H9 (cell line): ENCODE data around the gene PCID2. TPM values are rescaled to one million over a fixed set of nuclear protein-coding genes. Genes with fewer than 3 reads are reported as not detected.

ENCODE experiments used
- DNase-seq: peaks from one replicate; pipeline ENCODE4 v3.0.0-alpha.2; 2017
- H2AFZ ChIP-seq: one replicate; pipeline ENCODE4 v1.6.1; 2013; ENCODE audit warnings: mild to moderate bottlenecking, low read length, control low read depth, moderate library complexity
- H2AK5ac ChIP-seq: 2 replicates; pipeline ENCODE4 v1.6.1; 2013; ENCODE audit warnings: low read length, control low read depth, mixed read lengths; ENCODE audit not compliant: insufficient read length
- H2BK120ac ChIP-seq: one replicate; pipeline ENCODE4 v1.6.1; 2013; ENCODE audit warnings: low read depth, mild to moderate bottlenecking, low read length, control low read depth, inconsistent platforms; ENCODE audit not compliant: poor library complexity, severe bottlenecking
- H2BK12ac ChIP-seq: 2 replicates; pipeline ENCODE4 v1.6.1; 2013; ENCODE audit warnings: low read length, control low read depth, mixed read lengths, low read depth; ENCODE audit not compliant: insufficient read length
- H2BK15ac ChIP-seq: 2 replicates; pipeline ENCODE4 v1.6.1; 2013; ENCODE audit warnings: low read depth, low read length, control low read depth
- H2BK20ac ChIP-seq: one replicate; pipeline ENCODE4 v1.6.1; 2013; ENCODE audit warnings: low read depth, mild to moderate bottlenecking, low read length, control low read depth, inconsistent platforms; ENCODE audit not compliant: poor library complexity, severe bottlenecking
- H2BK5ac ChIP-seq: 2 replicates; pipeline ENCODE4 v1.6.1; 2013; ENCODE audit warnings: low read length, control low read depth, mixed read lengths; ENCODE audit not compliant: insufficient read length
- H3K14ac ChIP-seq: 2 replicates; pipeline ENCODE4 v1.6.1; 2013; ENCODE audit warnings: low read length, control low read depth; ENCODE audit not compliant: insufficient read depth
- H3K18ac ChIP-seq: 2 replicates; pipeline ENCODE4 v1.6.1; 2013; ENCODE audit warnings: low read depth, mild to moderate bottlenecking, mixed read lengths, low read length, control low read depth; ENCODE audit not compliant: insufficient read length
- H3K23ac ChIP-seq: 2 replicates; pipeline ENCODE4 v1.6.1; 2013; ENCODE audit warnings: low read length, control low read depth, mixed read lengths, low read depth; ENCODE audit not compliant: insufficient read length
- H3K23me2 ChIP-seq: 2 replicates; pipeline ENCODE4 v1.6.1; 2013; ENCODE audit warnings: low read depth, mild to moderate bottlenecking, mixed read lengths, low read length, control low read depth; ENCODE audit not compliant: insufficient read length, poor library complexity, severe bottlenecking
- H3K27ac ChIP-seq: 2 replicates; pipeline ENCODE4 v1.5.1; 2013; ENCODE audit warnings: low read length, control low read depth, mixed read lengths, low read depth; ENCODE audit not compliant: insufficient read length
- H3K27me3 ChIP-seq: 2 replicates; pipeline ENCODE4 v1.6.1; 2013; ENCODE audit warnings: low read length, control low read depth, inconsistent platforms; ENCODE audit not compliant: insufficient read depth
- H3K4ac ChIP-seq: 2 replicates; pipeline ENCODE4 v1.6.1; 2013; ENCODE audit warnings: low read depth, mild to moderate bottlenecking, control low read depth, inconsistent platforms, low read length, moderate library complexity
- H3K4me1 ChIP-seq: 2 replicates; pipeline ENCODE4 v1.6.1; 2013; ENCODE audit warnings: low read length, control low read depth, inconsistent platforms; ENCODE audit not compliant: insufficient read depth
- H3K4me2 ChIP-seq: 2 replicates; pipeline ENCODE4 v1.6.1; 2013; ENCODE audit warnings: low read length, control low read depth, mixed read lengths; ENCODE audit not compliant: insufficient read length, insufficient read depth
- H3K56ac ChIP-seq: 2 replicates; pipeline ENCODE4 v1.6.1; 2013; ENCODE audit warnings: low read depth, mild to moderate bottlenecking, mixed read lengths, low read length, control low read depth; ENCODE audit not compliant: insufficient read length
- H3K79me1 ChIP-seq: 2 replicates; pipeline ENCODE4 v1.6.1; 2013; ENCODE audit warnings: low read depth, mild to moderate bottlenecking, moderate library complexity, low read length, control low read depth, inconsistent platforms; ENCODE audit not compliant: insufficient read depth, poor library complexity, severe bottlenecking
- H3K79me2 ChIP-seq: 2 replicates; pipeline ENCODE4 v1.6.1; 2013; ENCODE audit warnings: low read length, control low read depth, inconsistent platforms; ENCODE audit not compliant: insufficient read depth
- H3K9ac ChIP-seq: 2 replicates; pipeline ENCODE4 v1.6.1; 2013; ENCODE audit warnings: low read length, control low read depth, mixed read lengths; ENCODE audit not compliant: insufficient read length; ENCODE audit errors: extremely low read depth
- H3K9me3 ChIP-seq: one replicate; pipeline ENCODE4 v1.6.1; 2013; ENCODE audit warnings: low read depth, low read length, inconsistent platforms; ENCODE audit not compliant: control insufficient read depth
- H3T11ph ChIP-seq: one replicate; pipeline ENCODE4 v1.6.1; 2013; ENCODE audit warnings: mild to moderate bottlenecking, low read length, control low read depth, inconsistent platforms
- H4K20me1 ChIP-seq: one replicate; pipeline ENCODE4 v1.6.1; 2013; ENCODE audit not compliant: control insufficient read depth, insufficient read length, insufficient read depth
- H4K5ac ChIP-seq: 2 replicates; pipeline ENCODE4 v1.6.1; 2013; ENCODE audit warnings: low read depth, mild to moderate bottlenecking, mixed read lengths, low read length, control low read depth; ENCODE audit not compliant: insufficient read length
- H4K8ac ChIP-seq: replicated peaks from 2 replicates; pipeline ENCODE4 v1.6.1; 2013; ENCODE audit warnings: low read length, control low read depth, mixed read lengths, low read depth; ENCODE audit not compliant: insufficient read length
- H4K91ac ChIP-seq: 2 replicates; pipeline ENCODE4 v1.6.1; 2013; ENCODE audit warnings: low read depth, mild to moderate bottlenecking, moderate library complexity, mixed read lengths, low read length, control low read depth; ENCODE audit not compliant: insufficient read length
- H3K27ac Mint-ChIP-seq, 3 experiments: 2 replicates in 2 of 3; 3 replicates in 1 of 3; pipeline ENCODE4 v1.8.0; 2020 to 2021; ENCODE audit warnings: mixed read lengths in 3 of 3, mild to moderate bottlenecking in 1 of 3, moderate library complexity in 1 of 3
- H3K27me3 Mint-ChIP-seq: 2 replicates; pipeline ENCODE4 v1.8.0; 2021; ENCODE audit warnings: low read depth, mild to moderate bottlenecking, moderate library complexity, mixed read lengths
- H3K36me3 Mint-ChIP-seq, 3 experiments: 2 replicates in 2 of 3; 3 replicates in 1 of 3; pipeline ENCODE4 v1.8.0; 2020 to 2021; ENCODE audit warnings: low read depth in 3 of 3, mixed read lengths in 3 of 3; ENCODE audit not compliant: insufficient read depth in 1 of 3
- H3K4me1 Mint-ChIP-seq, 2 experiments: 2 replicates each; pipeline ENCODE4 v1.8.0; 2020; ENCODE audit warnings: mixed read lengths in 2 of 2
- H3K4me3 Mint-ChIP-seq, 2 experiments: 2 replicates in 1 of 2; 3 replicates in 1 of 2; pipeline ENCODE4 v1.8.0; 2020 to 2021; ENCODE audit warnings: mild to moderate bottlenecking in 2 of 2, mixed read lengths in 2 of 2, moderate library complexity in 1 of 2
- H3K9me3 Mint-ChIP-seq, 2 experiments: 2 replicates in 1 of 2; 3 replicates in 1 of 2; pipeline ENCODE4 v1.8.0; 2020; ENCODE audit warnings: mild to moderate bottlenecking in 2 of 2, mixed read lengths in 2 of 2, moderate library complexity in 1 of 2
- CTCF ChIP-seq: fragments of 200-600 bp; sonication (generic); conservative IDR thresholded peaks from 3 replicates; pipeline ENCODE4 v1.8.0; 2021; ENCODE audit warnings: antibody characterized with exemption, mild to moderate bottlenecking
- WGBS: extraction: QIAGEN DNeasy Blood & Tissue Kit; methylation state at CpG from one replicate; pipeline ENCODE4 v1.1.7; 2013; ENCODE audit warnings: missing lambda C conversion rate, low lambda C conversion rate, mixed read lengths; ENCODE audit not compliant: insufficient read length; ENCODE audit errors: extremely low coverage; 5-methylcytosine and 5-hydroxymethylcytosine counted together
- total RNA-seq: library from RNA; stranded (reverse); gene quantifications from 2 replicates; pipeline ENCODE4 v1.2.1, GENCODE V29; 2021

The PCID2 gene
- total RNA-seq, 1 experiment from 2014 or later: 66.0 TPM

GRCh38 chr13:113145911-113146598 lies 62.4 kb downstream of the PCID2 start:
- no peak overlapping the region for H3K9ac ChIP-seq
- Mint-ChIP-seq H3K4me3 (no peak overlapping the region), H3K4me1 (peaks cover 0 to 10% of the 10 kb centered on the region in 2 experiments; a peak in 2 of 4 replicates), H3K27me3 (peaks cover 8% of the 10 kb centered on the region), H3K27ac (no peak overlapping the region; a peak in 1 of 7 replicates), H3K36me3 (no peaks in the 10 kb centered on the region; a peak in 2 of 7 replicates), H3K9me3 (no peaks in the 10 kb centered on the region)
- H3K27ac ChIP-seq: no peak overlapping the region
- no peak overlapping the region for H2BK20ac ChIP-seq
- H2BK120ac ChIP-seq: no peak overlapping the region
- no peak overlapping the region for H3K14ac ChIP-seq
- TF ChIP-seq CTCF: no peak
- H3K4ac ChIP-seq: no peak overlapping the region
- H4K5ac ChIP-seq: no peak overlapping the region
- no peaks in the 10 kb centered on the region for H4K20me1 ChIP-seq
- no peak overlapping the region for H3K56ac ChIP-seq
- H3K4me2 ChIP-seq: no peak overlapping the region
- no peak overlapping the region for H2BK15ac ChIP-seq
- WGBS: no CpG with 5 or more reads among the region's 15 CpGs
- H4K8ac ChIP-seq: no peak overlapping the region
- no peak overlapping the region for H2AK5ac ChIP-seq
- no peak overlapping the region for H3K18ac ChIP-seq
- no peaks in the 10 kb centered on the region for H3K27me3 ChIP-seq
- H3K23ac ChIP-seq: no peak overlapping the region
- DNase-seq: peak; percentile 18
- no peak overlapping the region for H3T11ph ChIP-seq
- no peaks in the 10 kb centered on the region for H3K23me2 ChIP-seq
- no peaks in the 10 kb centered on the region for H3K79me1 ChIP-seq
- no peaks in the 10 kb centered on the region for H3K4me1 ChIP-seq
- no peak overlapping the region for H2BK5ac ChIP-seq
- no peaks in the 10 kb centered on the region for H3K9me3 ChIP-seq
- H3K79me2 ChIP-seq: no peaks in the 10 kb centered on the region
- H4K91ac ChIP-seq: no peak overlapping the region
- H2BK12ac ChIP-seq: no peak overlapping the region
- H2AFZ ChIP-seq: no peak overlapping the region
